MM.1S (cell line): ENCODE measurements around the gene ARHGEF19.

Experiments used
- DNase-seq: peaks from one replicate; pipeline ENCODE4 v3.0.0-alpha.2; 2015
- H2AFZ ChIP-seq: fragments of 300-600 bp; sonication (generic); 2 replicates; pipeline ENCODE4 v1.6.0; 2016; ENCODE audit warnings: antibody characterized with exemption, low read length
- H3F3A ChIP-seq: fragments of 300-600 bp; sonication (generic); 2 replicates; pipeline ENCODE4 v1.6.1; 2016; ENCODE audit warnings: mild to moderate bottlenecking, antibody characterized with exemption, low read length, moderate library complexity, mixed read lengths; ENCODE audit not compliant: insufficient read depth
- H3K27ac ChIP-seq: fragments of 300-600 bp; sonication (generic); 2 replicates; pipeline ENCODE4 v1.5.1; 2016; ENCODE audit warnings: mild to moderate bottlenecking, low read length
- H3K27me3 ChIP-seq: fragments of 300-600 bp; sonication (generic); replicated peaks from 2 replicates; pipeline ENCODE4 v1.6.0; 2016; ENCODE audit warnings: low read length; ENCODE audit not compliant: insufficient read depth
- H3K36me3 ChIP-seq: fragments of 300-600 bp; sonication (generic); replicated peaks from 2 replicates; pipeline ENCODE4 v1.6.1; 2016; ENCODE audit warnings: mild to moderate bottlenecking, low read length, mixed read lengths; ENCODE audit not compliant: insufficient read depth
- H3K4me1 ChIP-seq: fragments of 300-600 bp; sonication (generic); 2 replicates; pipeline ENCODE4 v1.6.1; 2016; ENCODE audit warnings: low read length, mixed read lengths
- H3K4me2 ChIP-seq: fragments of 300-600 bp; sonication (generic); 2 replicates; pipeline ENCODE4 v1.6.0; 2016; ENCODE audit warnings: low read depth, low read length
- H3K4me3 ChIP-seq: fragments of 300-600 bp; sonication (generic); 2 replicates; pipeline ENCODE4 v1.5.1; 2016; ENCODE audit warnings: low read length, mixed read lengths
- H3K79me2 ChIP-seq: fragments of 300-600 bp; sonication (generic); 2 replicates; pipeline ENCODE4 v1.6.1; 2016; ENCODE audit warnings: mixed run types, low read length, mixed read lengths
- H3K9ac ChIP-seq: fragments of 300-600 bp; sonication (generic); 2 replicates; pipeline ENCODE4 v1.6.1; 2016; ENCODE audit warnings: low read length, mixed read lengths
- H3K9me2 ChIP-seq: fragments of 300-600 bp; sonication (generic); replicated peaks from 2 replicates; pipeline ENCODE4 v1.6.1; 2016; ENCODE audit warnings: mild to moderate bottlenecking, low read length, mixed read lengths; ENCODE audit not compliant: insufficient read depth
- H3K9me3 ChIP-seq: fragments of 300-600 bp; sonication (generic); replicated peaks from 2 replicates; pipeline ENCODE4 v1.6.1; 2016; ENCODE audit warnings: mild to moderate bottlenecking, low read length, mixed read lengths; ENCODE audit not compliant: insufficient read depth
- H4K20me1 ChIP-seq: fragments of 300-600 bp; sonication (generic); 2 replicates; pipeline ENCODE4 v1.6.1; 2016; ENCODE audit warnings: mild to moderate bottlenecking, low read length, moderate library complexity, mixed read lengths; ENCODE audit not compliant: insufficient read depth
- CTCF ChIP-seq: fragments of 300-600 bp; sonication (generic); IDR thresholded peaks from 2 replicates; pipeline ENCODE4 v1.5.1; 2016; ENCODE audit warnings: antibody characterized with exemption, low read length, mixed read lengths
- EZH2 ChIP-seq: fragments of 300-600 bp; sonication (generic); optimal IDR thresholded peaks from 2 replicates; pipeline ENCODE3; 2017; ENCODE audit warnings: low read depth, mild to moderate bottlenecking, antibody characterized with exemption, low read length, mixed read lengths
- EZH2phosphoT487 ChIP-seq: fragments of 300-600 bp; sonication (generic); IDR thresholded peaks from 2 replicates; pipeline ENCODE4 v1.6.1; 2018; ENCODE audit warnings: antibody characterized with exemption, low read length

The ARHGEF19 gene

DNA sequence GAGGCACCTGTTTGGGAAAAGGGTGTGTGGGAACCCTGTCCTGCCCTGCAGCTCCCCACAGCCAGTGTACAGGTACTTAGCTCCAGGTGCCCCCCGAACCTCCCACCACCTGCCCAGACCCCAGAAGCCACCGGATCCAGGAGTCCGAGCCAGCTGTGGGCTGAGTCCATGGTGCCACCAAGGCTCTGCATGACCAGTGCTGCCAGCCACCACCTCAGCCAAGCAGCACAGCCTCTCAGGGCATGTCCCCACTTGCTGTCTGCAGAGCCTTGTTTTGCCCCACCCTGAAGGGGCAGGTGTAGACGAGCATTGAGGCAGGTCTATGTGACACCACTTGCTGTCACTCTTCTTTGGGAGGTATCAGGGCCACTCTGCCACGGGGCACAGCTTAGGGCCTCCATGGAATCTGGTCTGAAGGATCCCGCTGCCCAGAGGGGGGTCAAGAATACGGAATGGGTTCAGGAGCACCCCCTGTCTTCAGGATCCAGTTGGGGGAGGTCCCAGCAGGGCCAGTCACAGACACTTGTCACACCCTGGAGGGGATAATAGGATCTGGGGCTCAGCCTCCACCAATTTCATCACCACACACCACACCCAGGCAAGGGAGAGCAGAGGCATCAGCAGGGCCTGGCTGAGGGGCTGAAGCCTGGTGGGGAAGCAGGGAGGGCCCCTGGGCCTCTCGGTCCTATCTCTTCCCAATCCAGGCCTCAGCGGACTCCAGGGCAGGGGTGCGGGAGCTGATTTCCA, 27.7 kb downstream of the ARHGEF19 start:
- H3K27ac ChIP-seq: no peak overlapping the region
- no peaks in the 10 kb centered on the region for H3K9me2 ChIP-seq
- H3F3A ChIP-seq: no peaks in the 10 kb centered on the region
- no peak for DNase-seq
- no peak overlapping the region for H3K4me2 ChIP-seq
- no peaks in the 10 kb centered on the region for H3K9me3 ChIP-seq
- H2AFZ ChIP-seq: no peak overlapping the region
- no peak overlapping the region for H3K9ac ChIP-seq
- H4K20me1 ChIP-seq: no peaks in the 10 kb centered on the region
- H3K27me3 ChIP-seq: peaks cover 33% of the 10 kb centered on the region
- H3K36me3 ChIP-seq: no peaks in the 10 kb centered on the region
- no peak overlapping the region for H3K4me3 ChIP-seq
- no peaks in the 10 kb centered on the region for H3K4me1 ChIP-seq
- H3K79me2 ChIP-seq: no peaks in the 10 kb centered on the region
- TF ChIP-seq CTCF (no peak), EZH2 (no peak), EZH2phosphoT487 (no peak)

DNA sequence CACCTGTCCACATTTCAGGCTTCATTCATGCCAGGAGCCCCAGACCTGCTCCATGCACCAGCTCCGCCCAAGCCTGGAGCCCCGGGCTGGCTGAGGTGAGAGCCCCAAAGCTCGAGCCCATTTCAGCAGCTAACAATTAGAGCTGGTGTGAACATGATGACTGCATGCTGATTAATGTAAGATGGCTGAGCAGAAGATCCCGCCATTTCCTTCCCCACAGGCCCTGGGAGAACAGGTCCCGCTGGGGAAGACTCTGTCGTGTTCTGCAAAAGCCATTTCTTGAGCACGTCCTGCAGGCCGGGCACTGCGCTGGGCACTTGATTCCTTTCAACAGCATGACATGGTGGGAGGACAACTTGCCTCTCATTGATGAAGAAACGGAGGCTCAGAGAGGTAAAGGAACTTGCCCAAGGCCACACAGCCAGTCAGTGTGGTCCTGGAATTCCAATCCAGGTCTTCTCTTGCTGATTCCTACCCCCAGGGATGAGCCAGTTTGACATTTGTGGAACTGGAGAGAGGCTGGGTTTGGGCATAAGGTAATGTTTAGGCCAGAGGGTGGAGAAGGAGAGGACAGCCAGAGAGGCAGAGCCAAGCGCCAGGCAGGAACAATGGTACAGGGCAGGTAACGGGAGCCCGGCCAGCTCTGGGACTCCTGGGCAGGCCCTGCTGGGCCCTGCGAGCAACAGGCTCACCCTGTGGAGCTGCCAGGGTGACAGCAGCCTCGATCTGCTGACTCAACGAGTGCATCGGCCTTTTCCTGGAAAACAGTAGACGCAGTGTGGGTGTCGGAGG, 28.5 kb downstream of the ARHGEF19 start:
- no peaks in the 10 kb centered on the region for H3K4me1 ChIP-seq
- no peaks in the 10 kb centered on the region for H3K9me2 ChIP-seq
- no peak overlapping the region for H2AFZ ChIP-seq
- no peak for DNase-seq
- H3K27ac ChIP-seq: no peak overlapping the region
- no peaks in the 10 kb centered on the region for H3K79me2 ChIP-seq
- H3K4me3 ChIP-seq: no peak overlapping the region
- H4K20me1 ChIP-seq: no peaks in the 10 kb centered on the region
- H3F3A ChIP-seq: no peaks in the 10 kb centered on the region
- H3K9me3 ChIP-seq: no peaks in the 10 kb centered on the region
- H3K9ac ChIP-seq: no peak overlapping the region
- no peak for TF ChIP-seq EZH2phosphoT487
- TF ChIP-seq CTCF: no peak
- TF ChIP-seq EZH2: no peak
- no peak overlapping the region for H3K4me2 ChIP-seq
- peaks cover 34% of the 10 kb centered on the region for H3K27me3 ChIP-seq
- no peaks in the 10 kb centered on the region for H3K36me3 ChIP-seq

GRCh38 chr1:16183179-16183578, 29.3 kb downstream of the ARHGEF19 start:
- Histone ChIP-seq H3K4me2 (no peak overlapping the region), H3K27me3 (peaks cover 30% of the 10 kb centered on the region), H3K4me1 (no peaks in the 10 kb centered on the region), H3K27ac (no peak overlapping the region), H3K9ac (no peak overlapping the region), H3K4me3 (no peak overlapping the region), H2AFZ (no peak overlapping the region), H3F3A (no peaks in the 10 kb centered on the region), H3K9me3 (no peaks in the 10 kb centered on the region), H3K9me2 (no peaks in the 10 kb centered on the region), H3K36me3 (no peaks in the 10 kb centered on the region), H4K20me1 (no peaks in the 10 kb centered on the region), H3K79me2 (no peaks in the 10 kb centered on the region)
- TF ChIP-seq CTCF (no peak), EZH2phosphoT487 (no peak), EZH2 (no peak)
- no peak for DNase-seq
